Measurements from ENCODE around the gene UBTD1. TPM values are rescaled to one million over a fixed set of nuclear protein-coding genes. Genes with fewer than 3 reads are reported as not detected.
A peak's percentile ranks its signal among the peaks of the same experiment; 100 is the strongest.

Gene UBTD1
- total RNA-seq, 1 experiment from 2014 or later, result 19.0 TPM

DNA sequence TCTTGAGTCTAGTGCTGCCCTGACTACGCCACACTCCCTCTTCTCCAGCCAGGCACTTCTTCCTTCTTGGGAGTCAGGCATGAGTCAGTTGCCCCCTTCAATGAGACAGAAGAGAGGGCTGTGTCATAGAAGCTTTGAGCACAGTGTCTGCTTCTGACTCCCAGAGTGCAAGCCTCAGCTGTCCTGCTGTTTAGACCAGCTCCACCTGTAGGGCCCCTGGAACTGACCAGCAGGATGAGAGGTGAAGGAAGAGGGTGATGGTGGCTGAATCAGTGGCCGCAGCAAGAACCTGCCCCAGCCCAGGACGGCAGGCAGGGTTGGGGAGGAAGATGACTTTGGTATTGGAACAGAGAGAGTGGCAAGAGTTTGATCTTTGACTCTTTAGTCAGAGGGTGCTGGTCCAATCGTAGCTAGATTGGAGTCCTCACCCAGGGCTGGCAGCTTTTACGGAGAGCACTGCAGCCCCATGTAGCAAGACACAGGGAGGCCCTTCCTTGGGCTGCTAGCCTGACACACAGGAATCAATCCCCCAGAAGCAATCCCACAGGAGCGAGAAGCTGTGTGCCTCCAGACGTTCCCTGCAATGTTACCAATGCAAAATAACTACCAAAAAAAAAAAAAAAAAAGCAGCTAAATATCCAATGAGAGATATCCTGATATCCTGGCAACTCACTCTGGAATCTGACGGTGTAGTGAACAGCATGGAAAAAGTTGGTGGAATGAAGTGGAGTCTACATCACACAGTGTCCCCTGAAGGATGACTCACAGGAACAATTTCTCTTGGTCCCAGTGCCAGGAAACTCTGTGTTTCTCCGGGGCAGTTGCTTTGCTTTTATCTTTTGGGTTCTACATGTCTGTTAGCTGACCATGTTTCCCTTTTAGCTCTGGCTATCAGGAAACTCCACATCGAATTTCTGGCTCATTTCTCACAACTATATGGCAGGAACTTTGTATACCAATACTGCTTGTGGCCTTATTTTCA lies 97.7 kb downstream of the UBTD1 start:
- Histone ChIP-seq H3K18ac (ENCODE audit: insufficient read length, low read depth, low read length) (no peak overlapping the region), H3K79me2 (ENCODE audit: insufficient read depth, low read length) (no peaks in the 10 kb centered on the region), H3K9ac (ENCODE audit: extremely low read depth, insufficient read length, low read length) (no peak overlapping the region), H2BK12ac (ENCODE audit: insufficient read length, low read depth, low read length) (no peak overlapping the region), H3T11ph (ENCODE audit: low read length) (no peak overlapping the region), H3K56ac (ENCODE audit: insufficient read length, low read depth, low read length) (no peak overlapping the region), H3K23me2 (ENCODE audit: insufficient read length, low read depth, low read length, poor library complexity, severe bottlenecking) (no peaks in the 10 kb centered on the region), H3K9me3 (ENCODE audit: control insufficient read depth, low read depth, low read length) (no peaks in the 10 kb centered on the region), H4K20me1 (ENCODE audit: control insufficient read depth, insufficient read depth, insufficient read length) (no peaks in the 10 kb centered on the region), H3K79me1 (ENCODE audit: insufficient read depth, low read depth, low read length, poor library complexity, severe bottlenecking) (no peaks in the 10 kb centered on the region), H4K5ac (ENCODE audit: insufficient read length, low read depth, low read length) (no peak overlapping the region), H3K27ac (ENCODE audit: insufficient read length, low read depth, low read length) (no peak overlapping the region), H3K4me2 (ENCODE audit: insufficient read depth, insufficient read length, low read length) (no peak overlapping the region), H4K8ac (replicated peaks; ENCODE audit: insufficient read length, low read depth, low read length) (no peak overlapping the region), H2AK5ac (ENCODE audit: insufficient read length, low read length) (no peak overlapping the region), H3K4me1 (ENCODE audit: insufficient read depth, low read length) (no peaks in the 10 kb centered on the region), H3K4ac (ENCODE audit: low read depth, low read length) (no peak overlapping the region), H2BK120ac (ENCODE audit: low read depth, low read length, poor library complexity, severe bottlenecking) (no peak overlapping the region), H3K14ac (ENCODE audit: insufficient read depth, low read length) (no peak overlapping the region), H2BK15ac (ENCODE audit: low read depth, low read length) (no peak overlapping the region), H2BK5ac (ENCODE audit: insufficient read length, low read length) (no peak overlapping the region), H3K27me3 (ENCODE audit: insufficient read depth, low read length) (no peaks in the 10 kb centered on the region), H2AFZ (ENCODE audit: low read length) (no peak overlapping the region), H4K91ac (ENCODE audit: insufficient read length, low read depth, low read length) (no peak overlapping the region), H2BK20ac (ENCODE audit: low read depth, low read length, poor library complexity, severe bottlenecking) (no peak overlapping the region), H3K23ac (ENCODE audit: insufficient read length, low read depth, low read length) (no peak overlapping the region)
- TF ChIP-seq, protein P1, sequence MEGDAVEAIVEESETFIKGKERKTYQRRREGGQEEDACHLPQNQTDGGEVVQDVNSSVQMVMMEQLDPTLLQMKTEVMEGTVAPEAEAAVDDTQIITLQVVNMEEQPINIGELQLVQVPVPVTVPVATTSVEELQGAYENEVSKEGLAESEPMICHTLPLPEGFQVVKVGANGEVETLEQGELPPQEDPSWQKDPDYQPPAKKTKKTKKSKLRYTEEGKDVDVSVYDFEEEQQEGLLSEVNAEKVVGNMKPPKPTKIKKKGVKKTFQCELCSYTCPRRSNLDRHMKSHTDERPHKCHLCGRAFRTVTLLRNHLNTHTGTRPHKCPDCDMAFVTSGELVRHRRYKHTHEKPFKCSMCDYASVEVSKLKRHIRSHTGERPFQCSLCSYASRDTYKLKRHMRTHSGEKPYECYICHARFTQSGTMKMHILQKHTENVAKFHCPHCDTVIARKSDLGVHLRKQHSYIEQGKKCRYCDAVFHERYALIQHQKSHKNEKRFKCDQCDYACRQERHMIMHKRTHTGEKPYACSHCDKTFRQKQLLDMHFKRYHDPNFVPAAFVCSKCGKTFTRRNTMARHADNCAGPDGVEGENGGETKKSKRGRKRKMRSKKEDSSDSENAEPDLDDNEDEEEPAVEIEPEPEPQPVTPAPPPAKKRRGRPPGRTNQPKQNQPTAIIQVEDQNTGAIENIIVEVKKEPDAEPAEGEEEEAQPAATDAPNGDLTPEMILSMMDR (conservative IDR thresholded peaks at IDR 0.05), result no peak
- DNase-seq, result no peak
- no peak overlapping the region for H3K4me3 Mint-ChIP-seq
- peak overlapping the region in 1 of 3 experiments; percentile 16; a peak in 1 of 7 replicates for H3K27ac Mint-ChIP-seq
- H3K27me3 Mint-ChIP-seq (ENCODE audit: low read depth), result no peaks in the 10 kb centered on the region
- H3K9me3 Mint-ChIP-seq, result no peaks in the 10 kb centered on the region
- no peaks in the 10 kb centered on the region for H3K36me3 Mint-ChIP-seq (ENCODE audit: insufficient read depth in 1 of 3, low read depth in 3 of 3)
- WGBS (ENCODE audit: extremely low coverage, insufficient read length, low lambda C conversion rate), result no CpG with 5 or more reads among the region's 10 CpGs
- H3K4me1 Mint-ChIP-seq, result peaks cover 3 to 6% of the 10 kb centered on the region in 2 experiments; a peak in 2 of 4 replicates
